Cardiac atrium fibroblast (primary cell): ENCODE data around the gene FUCA2. TPM values are rescaled to one million over a fixed set of nuclear protein-coding genes. Genes with fewer than 3 reads are reported as not detected.

Experiments
- total RNA-seq: library from RNA; depleted of rRNA; stranded (reverse); fragments of >200 nt; gene quantifications from 2 replicates; pipeline ENCODE4 v1.2.3, GENCODE V29; 2015

FUCA2 gene, protein sequence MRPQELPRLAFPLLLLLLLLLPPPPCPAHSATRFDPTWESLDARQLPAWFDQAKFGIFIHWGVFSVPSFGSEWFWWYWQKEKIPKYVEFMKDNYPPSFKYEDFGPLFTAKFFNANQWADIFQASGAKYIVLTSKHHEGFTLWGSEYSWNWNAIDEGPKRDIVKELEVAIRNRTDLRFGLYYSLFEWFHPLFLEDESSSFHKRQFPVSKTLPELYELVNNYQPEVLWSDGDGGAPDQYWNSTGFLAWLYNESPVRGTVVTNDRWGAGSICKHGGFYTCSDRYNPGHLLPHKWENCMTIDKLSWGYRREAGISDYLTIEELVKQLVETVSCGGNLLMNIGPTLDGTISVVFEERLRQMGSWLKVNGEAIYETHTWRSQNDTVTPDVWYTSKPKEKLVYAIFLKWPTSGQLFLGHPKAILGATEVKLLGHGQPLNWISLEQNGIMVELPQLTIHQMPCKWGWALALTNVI
- 65.1 and 65.2 TPM in 2 replicates for total RNA-seq

DNA sequence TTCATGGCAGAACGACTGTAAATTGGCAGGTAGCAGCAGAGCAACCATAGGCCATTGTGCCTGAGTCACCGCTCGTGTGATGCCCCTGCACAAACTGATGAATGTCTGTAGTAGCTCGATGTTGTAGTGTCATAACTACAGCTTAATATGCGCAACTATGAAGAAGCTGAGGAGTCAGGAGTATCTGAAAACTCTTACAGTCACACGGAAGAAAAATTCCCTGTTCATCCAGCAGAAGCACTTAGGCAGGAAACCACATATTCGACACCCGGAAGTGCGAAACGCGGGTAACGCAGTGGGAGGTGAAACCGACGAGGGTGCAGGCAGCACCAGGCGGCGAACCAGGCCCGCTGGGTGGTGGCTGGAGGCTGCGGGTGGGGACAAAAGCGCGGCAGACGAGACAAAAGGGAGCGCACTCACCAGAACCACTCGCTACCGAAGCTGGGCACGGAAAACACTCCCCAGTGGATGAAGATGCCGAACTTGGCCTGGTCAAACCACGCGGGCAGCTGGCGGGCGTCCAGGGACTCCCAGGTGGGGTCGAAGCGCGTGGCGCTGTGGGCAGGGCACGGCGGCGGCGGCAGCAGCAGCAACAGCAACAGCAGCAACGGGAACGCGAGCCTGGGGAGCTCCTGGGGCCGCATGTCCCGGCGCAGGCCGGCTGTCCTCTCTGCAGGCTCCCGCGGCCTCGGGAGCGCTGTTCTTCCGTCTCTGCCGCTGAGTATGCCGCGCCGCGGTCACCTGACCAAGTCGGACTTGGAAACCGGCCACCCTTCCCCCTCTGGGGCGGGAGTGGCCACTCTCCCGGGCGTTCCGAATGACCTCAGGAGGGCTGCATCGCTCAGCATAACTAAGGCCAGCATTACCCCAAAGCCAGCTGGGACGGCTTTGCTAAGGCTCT, at the start of gene FUCA2:
Gene FUCA2 (minus strand): TSS at position 730 of the 901 bp plus-strand sequence. CDS start 86 bp downstream, at position 644.

GRCh38 chr6:143450453-143451371, 60.8 kb downstream of the FUCA2 start, which contains the start of the genes ADAT2 and PEX3:
Gene ADAT2, minus strand, starts transcription at chr6:143450695. Its CDS starts 37 bp downstream, at chr6:143450658.
Gene PEX3, plus strand, starts transcription at chr6:143450805. Its CDS starts 238 bp downstream, at chr6:143451043.

Other genes starting within 250 kb of the FUCA2 start
- 1.3 and 2.8 TPM in 2 replicates for gene ADAT2, start 61.0 kb downstream of the FUCA2 start, total RNA-seq
- gene PEX3, start 60.9 kb downstream of the FUCA2 start, total RNA-seq, result 8.3 and 10.2 TPM in 2 replicates
- gene PHACTR2, start 166.2 kb upstream of the FUCA2 start, total RNA-seq, result 72.8 and 110 TPM in 2 replicates